Fibroblast of mammary gland (primary cell): ENCODE results near the gene EEF1AKMT2.

Experiments
- DNase-seq: peaks from one replicate; pipeline ENCODE4 v3.0.0-alpha.2; 2010; ENCODE audit warnings: low read depth
- H3K4me3 ChIP-seq: 2 replicates; pipeline ENCODE4 v1.5.1; 2011; ENCODE audit warnings: low read depth, mild to moderate bottlenecking, low read length, moderate library complexity; ENCODE audit not compliant: control insufficient read depth
- TF ChIP-seq, protein P1 (sequence below): conservative IDR thresholded peaks from 2 replicates; pipeline ENCODE4 v1.5.1; 2011; ENCODE audit warnings: low read depth, low read length, inconsistent platforms; ENCODE audit not compliant: control insufficient read depth, insufficient read depth

EEF1AKMT2 gene

DNA sequence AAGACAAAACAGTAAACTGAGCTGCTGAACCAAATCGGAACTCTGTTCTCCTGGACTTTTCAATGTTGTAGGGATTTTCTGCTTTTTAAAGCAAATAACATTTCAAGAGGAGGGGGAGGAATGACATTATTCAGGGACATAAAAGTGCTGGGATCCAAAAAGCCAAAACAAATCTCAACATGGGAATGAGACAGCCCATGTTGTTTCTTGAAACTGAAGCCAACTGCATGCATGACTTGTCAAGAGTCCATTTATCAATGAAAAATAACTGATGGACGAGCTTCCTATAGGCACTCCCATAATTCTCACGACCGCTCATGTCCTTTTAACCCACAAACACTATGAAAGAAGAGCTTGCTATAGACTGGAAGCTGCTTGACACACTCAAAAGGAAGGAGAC lies 75.3 kb downstream of the EEF1AKMT2 start:
- no peak for DNase-seq
- TF ChIP-seq, protein P1, sequence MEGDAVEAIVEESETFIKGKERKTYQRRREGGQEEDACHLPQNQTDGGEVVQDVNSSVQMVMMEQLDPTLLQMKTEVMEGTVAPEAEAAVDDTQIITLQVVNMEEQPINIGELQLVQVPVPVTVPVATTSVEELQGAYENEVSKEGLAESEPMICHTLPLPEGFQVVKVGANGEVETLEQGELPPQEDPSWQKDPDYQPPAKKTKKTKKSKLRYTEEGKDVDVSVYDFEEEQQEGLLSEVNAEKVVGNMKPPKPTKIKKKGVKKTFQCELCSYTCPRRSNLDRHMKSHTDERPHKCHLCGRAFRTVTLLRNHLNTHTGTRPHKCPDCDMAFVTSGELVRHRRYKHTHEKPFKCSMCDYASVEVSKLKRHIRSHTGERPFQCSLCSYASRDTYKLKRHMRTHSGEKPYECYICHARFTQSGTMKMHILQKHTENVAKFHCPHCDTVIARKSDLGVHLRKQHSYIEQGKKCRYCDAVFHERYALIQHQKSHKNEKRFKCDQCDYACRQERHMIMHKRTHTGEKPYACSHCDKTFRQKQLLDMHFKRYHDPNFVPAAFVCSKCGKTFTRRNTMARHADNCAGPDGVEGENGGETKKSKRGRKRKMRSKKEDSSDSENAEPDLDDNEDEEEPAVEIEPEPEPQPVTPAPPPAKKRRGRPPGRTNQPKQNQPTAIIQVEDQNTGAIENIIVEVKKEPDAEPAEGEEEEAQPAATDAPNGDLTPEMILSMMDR, result no peak

DNA sequence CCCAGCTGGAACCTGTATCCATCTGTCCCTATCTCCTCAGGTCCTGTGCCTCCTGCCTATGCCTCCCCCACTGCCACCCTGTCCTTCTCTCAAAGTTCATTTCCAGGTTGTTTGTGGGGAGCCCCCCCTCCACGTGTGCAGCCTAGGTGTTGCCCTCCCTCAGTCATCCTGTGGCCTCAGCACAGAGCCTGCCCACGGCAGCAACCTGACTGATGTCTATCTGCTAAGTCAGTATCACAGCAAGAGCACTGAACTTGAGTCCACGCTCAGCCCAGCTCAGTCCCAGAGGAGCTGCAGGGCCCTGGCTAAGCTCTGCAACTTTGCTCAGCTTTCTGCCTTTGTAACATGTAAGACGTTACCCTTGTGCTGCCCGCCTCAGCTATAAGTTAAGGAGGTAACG lies 76.2 kb downstream of the EEF1AKMT2 start:
- H3K4me3 ChIP-seq, result no peak overlapping the region
- no peak for DNase-seq
- TF ChIP-seq, protein P1, result no peak

More for the DNA sequence above, 75.3 kb downstream of the EEF1AKMT2 start:
- H3K4me3 ChIP-seq, result no peak overlapping the region

DNA sequence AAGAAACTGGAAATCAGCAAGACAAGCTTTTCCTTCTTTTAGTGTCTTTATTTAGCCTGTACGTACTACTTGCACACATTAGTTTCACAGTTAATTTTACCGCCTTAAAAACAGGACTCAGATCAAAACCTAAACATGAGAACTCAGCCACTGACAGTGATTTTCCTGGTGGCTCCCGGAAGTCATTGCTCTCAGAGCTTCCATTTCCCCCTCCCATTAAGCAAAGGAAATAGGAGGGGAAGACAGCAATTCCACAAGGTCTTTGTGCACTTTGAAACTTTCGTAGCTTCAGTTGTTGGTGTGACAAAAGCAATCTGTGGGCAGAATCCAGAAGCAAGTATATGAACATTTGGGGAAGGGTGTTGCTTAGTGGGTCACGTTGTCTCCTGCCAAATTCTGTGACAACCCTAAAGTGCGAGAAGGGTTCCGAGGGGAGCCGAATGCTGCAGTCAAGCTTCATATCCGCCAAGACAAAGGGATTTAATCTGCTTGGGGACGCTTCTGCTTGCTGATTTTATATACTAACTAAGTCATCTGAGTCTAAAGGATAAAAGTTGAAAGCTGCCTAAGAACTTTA lies 77.9 kb downstream of the EEF1AKMT2 start:
- no peak overlapping the region for H3K4me3 ChIP-seq
- TF ChIP-seq, protein P1, result no peak
- no peak for DNase-seq

DNA sequence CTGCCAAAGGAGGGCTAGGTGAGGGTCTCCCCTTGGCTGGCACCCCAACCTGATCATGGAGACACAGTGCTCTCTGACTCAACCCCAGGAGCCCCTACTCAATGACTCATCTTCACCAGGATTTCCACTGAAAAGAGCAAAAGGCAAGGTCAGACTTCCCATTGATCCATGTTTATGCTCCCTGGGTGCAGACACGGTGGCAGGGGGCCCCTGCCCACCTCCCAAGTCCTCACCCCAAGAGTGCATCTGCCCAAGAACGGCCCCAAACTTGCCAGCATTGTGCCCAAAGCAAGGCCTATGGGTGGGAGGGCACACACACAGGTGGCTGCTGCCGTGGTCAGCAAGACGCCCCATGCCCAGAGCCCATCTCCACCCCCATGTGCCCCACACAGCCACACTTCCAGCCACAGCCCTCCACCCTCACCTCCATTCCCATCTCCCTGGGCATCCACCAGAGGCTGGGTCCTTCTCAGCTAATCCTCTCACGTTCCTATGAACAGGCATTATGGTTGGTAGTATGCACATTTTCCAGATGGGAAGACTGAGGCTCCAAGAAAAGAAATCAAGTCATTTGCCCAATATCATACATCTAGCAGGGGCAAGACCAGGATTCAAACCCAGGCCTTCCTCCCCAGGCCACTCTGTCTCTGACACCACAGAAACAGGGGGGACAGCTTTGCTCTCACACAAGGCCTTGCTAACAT lies 78.8 kb downstream of the EEF1AKMT2 start:
- H3K4me3 ChIP-seq, result no peak overlapping the region
- no peak for DNase-seq
- TF ChIP-seq, protein P1, result no peak

DNA sequence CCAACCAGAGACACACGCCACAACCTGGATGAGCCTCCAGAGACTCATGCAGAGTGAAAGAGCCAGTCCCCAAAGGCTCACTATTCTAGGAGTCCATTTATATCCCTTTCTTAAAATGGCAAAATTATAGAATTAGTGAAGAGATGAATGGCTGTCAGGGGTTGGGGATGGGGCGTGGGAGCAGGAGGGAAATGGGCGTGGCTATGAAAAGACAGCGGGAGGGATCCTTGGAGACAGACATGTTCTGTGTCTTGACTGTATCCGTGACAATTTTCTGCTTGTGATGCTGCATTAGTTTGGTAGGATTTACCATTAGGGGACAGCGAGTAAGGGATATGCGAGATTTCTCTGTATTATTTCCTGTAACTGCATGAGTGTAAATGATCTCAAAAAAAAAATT lies 80.5 kb downstream of the EEF1AKMT2 start:
- TF ChIP-seq, protein P1, result no peak
- H3K4me3 ChIP-seq, result no peak overlapping the region
- no peak for DNase-seq

DNA sequence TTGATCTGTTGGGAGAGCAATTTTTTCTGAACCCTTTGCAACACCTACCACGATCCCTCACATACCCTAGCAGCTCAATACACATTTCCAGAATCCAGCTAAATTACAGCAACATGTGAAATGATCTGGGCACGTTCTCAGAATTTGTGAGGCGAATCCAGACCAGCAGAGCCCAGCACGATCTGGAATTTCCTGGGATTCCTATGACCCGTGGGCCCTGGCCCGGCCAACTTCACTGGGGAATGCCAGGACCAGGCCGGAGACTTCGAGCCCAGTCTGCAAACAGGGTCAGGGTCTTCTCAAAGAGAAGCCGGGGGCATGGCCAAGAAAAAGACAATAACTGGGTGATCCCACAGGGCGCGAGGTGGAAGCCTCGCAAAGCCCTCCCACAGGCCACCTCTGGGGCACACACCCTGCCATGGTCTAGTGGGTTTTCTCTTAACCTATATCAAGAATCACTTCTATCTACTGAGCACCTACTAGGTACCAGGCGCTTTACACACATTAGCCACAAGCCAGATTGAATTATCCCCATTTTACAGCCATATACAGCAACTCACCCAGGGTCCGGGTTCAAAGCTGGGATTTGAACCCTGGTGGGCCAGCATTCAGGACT lies 81.3 kb downstream of the EEF1AKMT2 start:
- H3K4me3 ChIP-seq, result no peak overlapping the region
- TF ChIP-seq, protein P1, result no peak
- DNase-seq, result no peak
